Stomach smooth muscle (tissue), 2 donors: Measurements from ENCODE around the gene LPCAT4.

Experiments used
- H3K27ac ChIP-seq: one replicate; pipeline ENCODE4 v1.7.0; 2013; ENCODE audit warnings: mild to moderate bottlenecking, low read length, inconsistent platforms
- H3K27me3 ChIP-seq, 2 donors: one replicate each; pipeline ENCODE4 v1.7.0; 2013; ENCODE audit warnings: low read length in 2 of 2; ENCODE audit not compliant: insufficient read depth in 2 of 2, control insufficient read depth in 1 of 2
- H3K36me3 ChIP-seq, 2 donors: one replicate each; pipeline ENCODE4 v1.7.0; 2013; ENCODE audit warnings: low read length in 2 of 2; ENCODE audit not compliant: control insufficient read depth in 2 of 2, insufficient read depth in 2 of 2
- H3K4me1 ChIP-seq: one replicate; pipeline ENCODE4 v1.7.0; 2013; ENCODE audit warnings: low read length; ENCODE audit not compliant: control insufficient read depth, insufficient read depth
- H3K4me3 ChIP-seq, 2 donors: one replicate each; pipeline ENCODE4 v1.7.0; 2013; ENCODE audit warnings: low read length in 2 of 2
- H3K9ac ChIP-seq, 2 donors: one replicate each; pipeline ENCODE4 v1.7.0; 2013; ENCODE audit warnings: low read length in 2 of 2, mild to moderate bottlenecking in 1 of 2
- H3K9me3 ChIP-seq, 2 donors: one replicate each; pipeline ENCODE4 v1.7.0; 2013; ENCODE audit warnings: low read length in 2 of 2; ENCODE audit not compliant: control insufficient read depth in 2 of 2
- donor health status: healthy.
- donor health status: Pancreatic carcinoma.

LPCAT4 gene

GRCh38 chr15:34336991-34337556 lies 29.9 kb downstream of the LPCAT4 start:
- Histone ChIP-seq H3K9me3 (no peaks in the 10 kb centered on the region), H3K4me1 (peaks cover 12% of the 10 kb centered on the region), H3K9ac (peak overlapping the region; percentile 61 to 71), H3K27ac (no peak overlapping the region), H3K27me3 (no peaks in the 10 kb centered on the region), H3K4me3 (peak overlapping the region; percentile 89 to 93), H3K36me3 (peaks cover 0 to 4% of the 10 kb centered on the region in 2 donors)

GRCh38 chr15:34336231-34336990 lies 30.6 kb downstream of the LPCAT4 start:
- H3K4me1 ChIP-seq = peaks cover 7% of the 10 kb centered on the region

GRCh38 chr15:34335176-34336032 lies 31.6 kb downstream of the LPCAT4 start:
- H3K36me3 ChIP-seq = no peaks in the 10 kb centered on the region
- H3K27ac ChIP-seq = no peak overlapping the region
- peak overlapping the region in 1 of 2 donors; percentile 25 for H3K4me3 ChIP-seq
- H3K27me3 ChIP-seq = no peaks in the 10 kb centered on the region
- H3K4me1 ChIP-seq = peaks cover 7% of the 10 kb centered on the region
- H3K9me3 ChIP-seq = no peaks in the 10 kb centered on the region
- no peak overlapping the region for H3K9ac ChIP-seq

More at GRCh38 chr15:34336231-34336990, 30.6 kb downstream of the LPCAT4 start:
- Histone ChIP-seq H3K9ac (peak overlapping the region in 1 of 2 donors; percentile 61), H3K9me3 (no peaks in the 10 kb centered on the region), H3K36me3 (no peaks in the 10 kb centered on the region), H3K27ac (no peak overlapping the region), H3K27me3 (no peaks in the 10 kb centered on the region), H3K4me3 (peak overlapping the region; percentile 89 to 93)

GRCh38 chr15:34334672-34335071 lies 32.3 kb downstream of the LPCAT4 start:
- Histone ChIP-seq H3K4me1 (peaks cover 7% of the 10 kb centered on the region), H3K36me3 (no peaks in the 10 kb centered on the region), H3K27ac (no peak overlapping the region), H3K9me3 (no peaks in the 10 kb centered on the region), H3K4me3 (no peak overlapping the region), H3K27me3 (no peaks in the 10 kb centered on the region), H3K9ac (no peak overlapping the region)

- H3K9ac ChIP-seq = no peak overlapping the region
- no peaks in the 10 kb centered on the region for H3K36me3 ChIP-seq
- no peaks in the 10 kb centered on the region for H3K27me3 ChIP-seq
- H3K9me3 ChIP-seq = no peaks in the 10 kb centered on the region
- peaks cover 7% of the 10 kb centered on the region for H3K4me1 ChIP-seq
- no peak overlapping the region for H3K27ac ChIP-seq
- H3K4me3 ChIP-seq = no peak overlapping the region
Measured at GRCh38 chr15:34332553-34333120, 34.4 kb downstream of the LPCAT4 start.

GRCh38 chr15:34331809-34332208 lies 35.2 kb downstream of the LPCAT4 start:
- H3K9ac ChIP-seq = no peak overlapping the region
- peaks cover 3% of the 10 kb centered on the region for H3K4me1 ChIP-seq

GRCh38 chr15:34330279-34330678 lies 36.7 kb downstream of the LPCAT4 start:
- Histone ChIP-seq H3K9me3 (no peaks in the 10 kb centered on the region), H3K36me3 (no peaks in the 10 kb centered on the region), H3K27ac (no peak overlapping the region), H3K9ac (no peak overlapping the region), H3K4me1 (no peaks in the 10 kb centered on the region), H3K4me3 (no peak overlapping the region), H3K27me3 (no peaks in the 10 kb centered on the region)

More at GRCh38 chr15:34331809-34332208, 35.2 kb downstream of the LPCAT4 start:
- Histone ChIP-seq H3K27ac (no peak overlapping the region), H3K36me3 (no peaks in the 10 kb centered on the region), H3K27me3 (no peaks in the 10 kb centered on the region), H3K4me3 (no peak overlapping the region), H3K9me3 (no peaks in the 10 kb centered on the region)

GRCh38 chr15:34329006-34329405 lies 38.0 kb downstream of the LPCAT4 start:
- Histone ChIP-seq H3K27ac (no peak overlapping the region), H3K9ac (no peak overlapping the region), H3K4me3 (no peak overlapping the region), H3K9me3 (no peaks in the 10 kb centered on the region), H3K27me3 (no peaks in the 10 kb centered on the region), H3K36me3 (no peaks in the 10 kb centered on the region), H3K4me1 (no peaks in the 10 kb centered on the region)

- no peaks in the 10 kb centered on the region for H3K9me3 ChIP-seq
- no peaks in the 10 kb centered on the region for H3K4me1 ChIP-seq
- no peak overlapping the region for H3K9ac ChIP-seq
- no peak overlapping the region for H3K4me3 ChIP-seq
- no peaks in the 10 kb centered on the region for H3K27me3 ChIP-seq
- H3K36me3 ChIP-seq = no peaks in the 10 kb centered on the region
- H3K27ac ChIP-seq = no peak overlapping the region
Measured at GRCh38 chr15:34327906-34328305, 39.1 kb downstream of the LPCAT4 start.

- Histone ChIP-seq H3K27ac (no peak overlapping the region), H3K4me3 (no peak overlapping the region), H3K9me3 (no peaks in the 10 kb centered on the region), H3K36me3 (no peaks in the 10 kb centered on the region), H3K27me3 (no peaks in the 10 kb centered on the region), H3K9ac (no peak overlapping the region), H3K4me1 (no peaks in the 10 kb centered on the region)
Measured at GRCh38 chr15:34325368-34325767, 41.6 kb downstream of the LPCAT4 start.
